ENCODE data around the gene VCPKMT.

The VCPKMT gene

DNA sequence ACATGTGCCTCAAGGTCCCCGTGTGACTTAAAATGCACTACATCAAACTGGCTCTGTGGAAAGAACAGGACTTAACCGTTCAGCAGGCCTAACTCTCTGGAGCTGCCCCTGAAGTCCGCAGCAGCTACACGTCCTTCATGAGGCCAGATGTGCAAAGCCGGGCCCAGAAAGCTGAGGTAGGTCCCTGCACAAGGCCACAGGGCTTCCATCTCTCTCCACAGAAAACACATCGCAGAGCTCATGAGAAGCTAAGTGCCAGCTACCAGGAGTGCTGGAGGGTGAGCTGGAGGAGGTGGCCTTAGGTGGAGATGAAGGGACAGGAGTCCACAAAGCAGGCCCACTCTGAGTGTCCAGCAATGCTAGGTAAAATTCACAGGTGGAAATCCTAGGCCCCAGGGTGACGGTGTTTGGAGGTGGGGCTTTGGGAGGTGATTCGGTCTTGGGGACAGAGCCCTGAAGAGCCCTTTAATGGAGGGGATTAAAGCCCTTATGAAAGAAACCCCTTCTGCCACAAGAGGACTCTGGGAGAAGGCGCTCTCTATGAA lies 52.4 kb downstream of the VCPKMT start:
- DNase-seq = no peak

DNA sequence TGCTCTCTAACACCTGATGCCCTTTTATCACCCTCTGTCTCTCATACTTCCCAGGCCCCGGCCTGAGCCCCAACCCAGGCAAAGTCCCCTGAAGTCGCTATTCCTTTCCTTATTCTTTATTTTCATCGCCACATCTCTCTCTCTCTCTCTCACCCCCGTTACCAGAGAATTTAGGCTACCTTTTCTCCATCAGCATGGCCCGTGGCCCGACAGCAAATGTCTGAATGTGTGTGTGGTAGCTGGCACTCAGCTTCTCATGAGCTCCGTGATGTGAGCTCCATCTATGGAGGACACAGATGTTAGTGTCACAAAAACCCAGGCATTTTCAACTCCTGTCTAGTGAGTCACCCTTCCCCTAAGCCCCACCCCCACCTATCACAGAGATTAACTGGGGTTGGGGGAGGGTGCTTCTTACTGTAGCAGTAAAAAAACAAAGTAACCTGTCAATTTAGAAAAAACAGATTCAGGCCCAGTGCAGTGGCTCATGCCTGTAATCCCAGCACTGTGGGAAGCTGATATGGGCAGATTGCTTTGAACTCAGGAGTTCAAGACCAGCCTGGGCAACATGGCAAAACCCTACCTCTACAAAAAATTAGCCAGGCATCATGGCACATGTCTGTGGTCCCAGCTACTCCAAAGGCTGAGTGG lies 53.8 kb downstream of the VCPKMT start:
- DNase-seq = peak; percentile 95

- DNase-seq = peak; percentile 90
Measured at GRCh38 chr14:50061664-50062437, 54.5 kb downstream of the VCPKMT start.

GRCh38 chr14:50060871-50061663 lies 55.3 kb downstream of the VCPKMT start:
- DNase-seq = peak; percentile 80

DNA sequence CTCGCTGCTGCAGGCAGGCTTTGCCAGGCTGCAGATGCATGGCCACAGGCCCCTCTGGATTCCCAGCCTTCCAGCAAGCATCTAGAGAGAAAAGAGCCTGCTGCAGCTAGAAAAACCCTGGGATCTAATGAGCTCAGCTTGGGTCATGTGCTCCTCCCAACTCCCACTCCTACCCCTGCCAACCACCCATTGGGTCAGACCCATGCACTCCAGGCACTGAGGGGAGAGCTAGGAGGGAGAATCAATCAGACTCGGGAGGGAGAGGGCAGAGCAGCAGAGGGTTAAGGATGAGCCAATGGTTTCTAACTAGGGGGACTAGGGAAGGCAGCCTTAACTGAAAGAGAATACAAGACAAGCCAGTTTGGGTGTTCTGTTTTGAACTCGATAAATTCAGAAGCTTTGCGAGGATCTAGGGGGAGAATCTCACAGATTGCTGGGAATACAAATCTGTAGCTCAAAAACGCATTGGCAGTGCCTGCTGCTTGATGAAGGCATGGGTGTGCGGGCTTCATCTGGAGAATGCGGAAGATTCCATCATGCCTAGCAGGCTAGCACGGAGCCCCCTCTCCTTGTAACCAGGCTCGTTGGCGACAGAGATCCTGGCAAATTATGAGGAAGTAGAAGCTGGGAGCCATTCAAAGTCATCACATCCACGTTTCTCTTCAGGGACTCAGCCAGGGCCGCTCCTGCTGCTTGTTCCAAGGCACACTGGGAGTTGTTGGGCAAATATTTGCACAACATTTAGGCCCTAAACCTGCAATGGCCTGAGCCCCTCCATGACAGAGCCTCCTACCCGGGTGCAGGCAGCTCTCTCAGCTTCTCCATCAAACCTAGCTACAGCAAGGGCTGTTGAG lies 56.4 kb downstream of the VCPKMT start:
- DNase-seq = no peak

Data from activated CD4-positive, alpha-beta T cell treated with anti-CD3 and anti-CD28 coated beads, Interleukin-2, amount 50 U/mL, for 16 hours (primary cell).